ENCODE data around the gene IFNA8. TPM values are rescaled to one million over a fixed set of nuclear protein-coding genes. Genes with fewer than 3 reads are reported as not detected.
"Not testable (repeated sequence)": the region's sequence is repeated elsewhere in the genome, so short reads cannot be mapped to it uniquely, and the experiment has no call there.

Gene IFNA8
- not detected in 2 replicates for total RNA-seq

GRCh38 chr9:21408817-21409216 is at the start of gene IFNA8:
TSS of gene IFNA8 (plus strand) at chr9:21409117. CDS start at chr9:21409177, 60 bp downstream.
- no peak for TF ChIP-seq CTCF (conservative IDR thresholded peaks at IDR 0.05; ENCODE audit: low read depth, low read length)

GRCh38 chr9:21362287-21362686 is 46.6 kb upstream of the IFNA8 start:
- H3K4me3 ChIP-seq (ENCODE audit: low read depth, low read length), result no peak overlapping the region
- no peak for DNase-seq (ENCODE audit: low read depth)
- TF ChIP-seq CTCF (conservative IDR thresholded peaks at IDR 0.05; ENCODE audit: low read depth, low read length), result no peak

More at GRCh38 chr9:21408817-21409216, at the start of gene IFNA8:
- H3K4me3 ChIP-seq (ENCODE audit: low read depth, low read length), result no peak within 1 kb of the TSS
- DNase-seq (ENCODE audit: low read depth), result no peak

- H3K4me3 ChIP-seq (ENCODE audit: low read depth, low read length); DNase-seq (ENCODE audit: low read depth): not testable (repeated sequence)
These were observed 41.7 kb upstream of the IFNA8 start for GRCh38 chr9:21367169-21367568.

- no peak for DNase-seq (ENCODE audit: low read depth)
- TF ChIP-seq CTCF (conservative IDR thresholded peaks at IDR 0.05; ENCODE audit: low read depth, low read length), result no peak
- no peak within 1 kb of the TSS for H3K4me3 ChIP-seq (ENCODE audit: low read depth, low read length)
These were observed 41.0 kb upstream of the IFNA8 start, which contains the start of gene IFNA13 for GRCh38 chr9:21367957-21368356. TSS of gene IFNA13 (minus strand) at chr9:21368057. CDS start at chr9:21368010, 47 bp downstream.

GRCh38 chr9:21371467-21371866 is 37.5 kb upstream of the IFNA8 start:
- H3K4me3 ChIP-seq (ENCODE audit: low read depth, low read length); DNase-seq (ENCODE audit: low read depth): not testable (repeated sequence)

GRCh38 chr9:21381448-21382339 is 27.2 kb upstream of the IFNA8 start:
- H3K4me3 ChIP-seq (ENCODE audit: low read depth, low read length), result no peak overlapping the region
- TF ChIP-seq CTCF (conservative IDR thresholded peaks at IDR 0.05; ENCODE audit: low read depth, low read length), result no peak
- DNase-seq (ENCODE audit: low read depth), result no peak

GRCh38 chr9:21383627-21384026 is 25.3 kb upstream of the IFNA8 start:
- DNase-seq (ENCODE audit: low read depth), result no peak
- TF ChIP-seq CTCF (conservative IDR thresholded peaks at IDR 0.05; ENCODE audit: low read depth, low read length), result no peak
- H3K4me3 ChIP-seq (ENCODE audit: low read depth, low read length), result no peak overlapping the region

- DNase-seq (ENCODE audit: low read depth), result no peak
- TF ChIP-seq CTCF (conservative IDR thresholded peaks at IDR 0.05; ENCODE audit: low read depth, low read length), result no peak
- no peak within 1 kb of the TSS for H3K4me3 ChIP-seq (ENCODE audit: low read depth, low read length)
These were observed 23.7 kb upstream of the IFNA8 start, which contains the start of gene IFNA2 for GRCh38 chr9:21385131-21385670. TSS of gene IFNA2 (minus strand) at chr9:21385398. CDS start at chr9:21385329, 69 bp downstream.
